Thyroid gland (tissue), 4 donors: ENCODE results near the gene SPART. TPM values are rescaled to one million over a fixed set of nuclear protein-coding genes. Genes with fewer than 3 reads are reported as not detected.
"Not testable (repeated sequence)": the region's sequence is repeated elsewhere in the genome, so short reads cannot be mapped to it uniquely, and the experiment has no call there.

Experiments
- DNase-seq, 2 donors: peaks; one replicate each; pipeline ENCODE4 v3.0.0-alpha.2; 2019
- H3K27ac ChIP-seq, 3 donors: fragments of 200-600 bp; sonication (generic); 1 replicate in 2 of 3; 2 replicates in 1 of 3; pipeline ENCODE4 v1.5.1; 2016 to 2019; ENCODE audit warnings: mild to moderate bottlenecking in 1 of 3, moderate library complexity in 1 of 3
- H3K27me3 ChIP-seq: fragments of 200-600 bp; sonication (generic); one replicate; pipeline ENCODE4 v1.5.1; 2019
- H3K36me3 ChIP-seq, 2 donors: fragments of 200-600 bp; sonication (generic); one replicate each; pipeline ENCODE4 v1.5.1; 2016 to 2019
- H3K4me1 ChIP-seq, 2 donors: fragments of 200-600 bp; sonication (generic); one replicate each; pipeline ENCODE4 v1.5.1; 2017 to 2019
- H3K4me3 ChIP-seq, 3 donors: fragments of 200-600 bp; sonication (generic); replicated peaks in 1 of 3; 1 replicate in 2 of 3; 2 replicates in 1 of 3; pipeline ENCODE4 v1.5.1; 2016; ENCODE audit warnings: mild to moderate bottlenecking in 1 of 3
- H3K9me3 ChIP-seq: fragments of 200-600 bp; sonication (generic); one replicate; pipeline ENCODE4 v1.5.1; 2017
- POLR2A ChIP-seq, 2 donors: fragments of 450-650 bp; IDR thresholded peaks; one replicate each; pipeline ENCODE4 v1.6.1; 2017; ENCODE audit warnings: antibody characterized with exemption in 2 of 2, mild to moderate bottlenecking in 2 of 2, moderate library complexity in 1 of 2
- WGBS, 2 donors: methylation state at CpG; one replicate each; pipeline ENCODE4 v1.1.5; 2017; 5-methylcytosine and 5-hydroxymethylcytosine counted together
- intact Hi-C: fragments of 100-400 bp; cut with DNase I; formaldehyde crosslinking; loops from one replicate; pipeline ENCODE4 v1.15.1; 2023
- total RNA-seq, 4 donors: library from RNA; depleted of rRNA; stranded (reverse); fragments of >200 nt; gene quantifications; one replicate each; pipeline ENCODE4 v1.2.3, GENCODE V29; 2016
- TF ChIP-seq, protein P1 (sequence below), 6 experiments: fragments of 200-600 bp in 3 of 6; fragments of 450-650 bp in 3 of 6; sonication (generic) in 3 of 6; IDR thresholded peaks; one replicate each; pipeline ENCODE4 v1.5.1; 2016 to 2019; ENCODE audit warnings: antibody characterized with exemption in 6 of 6, mild to moderate bottlenecking in 2 of 6, inconsistent platforms in 1 of 6, moderate library complexity in 1 of 6

Gene SPART
- total RNA-seq, 4 donors from 2014 or later, result 63.1 to 86.9 (median 77.5) TPM

DNA sequence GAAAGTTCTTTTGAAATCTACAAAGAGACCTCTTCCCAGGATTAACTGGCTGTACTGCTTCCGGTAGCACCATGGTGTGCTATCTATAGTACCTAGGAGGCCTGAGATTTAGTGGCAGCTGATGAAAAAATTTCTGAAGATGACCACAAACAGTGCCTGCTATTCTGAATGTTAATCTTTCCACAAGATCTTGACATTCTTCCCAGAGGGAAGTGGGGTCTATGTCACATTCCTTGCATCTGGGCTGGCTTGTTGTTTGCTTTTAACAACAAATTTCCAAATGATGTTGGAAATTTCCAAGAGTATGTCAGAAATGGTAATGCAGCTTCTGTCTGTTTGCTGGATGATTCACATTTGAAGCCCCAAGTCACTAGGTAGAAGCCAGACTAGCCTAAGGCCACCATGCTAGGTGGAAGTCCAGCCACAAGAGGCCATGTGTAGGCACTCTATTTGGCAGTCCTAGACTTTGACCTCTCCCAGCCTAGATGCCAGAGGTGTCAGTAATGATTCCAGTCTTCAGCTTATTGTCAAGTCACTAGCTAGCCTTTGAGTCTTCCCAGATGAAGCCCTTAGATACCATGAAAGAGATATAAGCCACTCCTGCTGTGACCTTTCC lies 22.1 kb downstream of the SPART start:
- Histone ChIP-seq H3K36me3 (peaks cover 34 to 41% of the 10 kb centered on the region in 2 donors), H3K9me3 (no peaks in the 10 kb centered on the region), H3K27ac (no peak overlapping the region), H3K4me3 (no peak overlapping the region), H3K4me1 (no peaks in the 10 kb centered on the region), H3K27me3 (no peaks in the 10 kb centered on the region)
- intact Hi-C loops, result no loop called here
- 93 to 96% methylated on average over 1 of the region's 1 CpG for WGBS, 2 donors
- no peak for DNase-seq
- no peak for TF ChIP-seq POLR2A (IDR thresholded peaks at IDR 0.05)
- TF ChIP-seq, protein P1, sequence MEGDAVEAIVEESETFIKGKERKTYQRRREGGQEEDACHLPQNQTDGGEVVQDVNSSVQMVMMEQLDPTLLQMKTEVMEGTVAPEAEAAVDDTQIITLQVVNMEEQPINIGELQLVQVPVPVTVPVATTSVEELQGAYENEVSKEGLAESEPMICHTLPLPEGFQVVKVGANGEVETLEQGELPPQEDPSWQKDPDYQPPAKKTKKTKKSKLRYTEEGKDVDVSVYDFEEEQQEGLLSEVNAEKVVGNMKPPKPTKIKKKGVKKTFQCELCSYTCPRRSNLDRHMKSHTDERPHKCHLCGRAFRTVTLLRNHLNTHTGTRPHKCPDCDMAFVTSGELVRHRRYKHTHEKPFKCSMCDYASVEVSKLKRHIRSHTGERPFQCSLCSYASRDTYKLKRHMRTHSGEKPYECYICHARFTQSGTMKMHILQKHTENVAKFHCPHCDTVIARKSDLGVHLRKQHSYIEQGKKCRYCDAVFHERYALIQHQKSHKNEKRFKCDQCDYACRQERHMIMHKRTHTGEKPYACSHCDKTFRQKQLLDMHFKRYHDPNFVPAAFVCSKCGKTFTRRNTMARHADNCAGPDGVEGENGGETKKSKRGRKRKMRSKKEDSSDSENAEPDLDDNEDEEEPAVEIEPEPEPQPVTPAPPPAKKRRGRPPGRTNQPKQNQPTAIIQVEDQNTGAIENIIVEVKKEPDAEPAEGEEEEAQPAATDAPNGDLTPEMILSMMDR (IDR thresholded peaks at IDR 0.05), result no peak

DNA sequence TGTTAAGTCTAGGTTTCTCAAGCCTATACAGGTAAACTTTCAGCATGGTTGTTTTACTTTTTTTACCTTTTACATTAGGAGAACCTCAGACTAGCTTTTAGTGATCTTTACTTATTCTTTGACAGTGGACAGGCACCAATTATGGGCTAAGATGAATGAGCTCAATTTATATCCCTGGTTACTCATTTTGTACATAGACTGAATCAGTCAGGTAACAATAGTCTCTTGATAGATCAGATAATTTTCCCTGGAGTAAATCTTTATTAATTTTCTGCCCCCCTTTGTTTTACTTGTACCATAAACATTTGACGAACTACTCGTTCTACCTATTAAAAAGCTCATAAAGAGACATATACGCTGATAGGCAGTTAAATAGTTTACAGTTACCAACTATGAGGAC lies 22.8 kb downstream of the SPART start:
- no peak for TF ChIP-seq POLR2A (IDR thresholded peaks at IDR 0.05)
- TF ChIP-seq, protein P1 (IDR thresholded peaks at IDR 0.05), result no peak
- 95% methylated on average over 3 of the region's 3 CpGs for WGBS, 2 donors
- Histone ChIP-seq H3K27ac (no peak overlapping the region), H3K27me3 (no peaks in the 10 kb centered on the region), H3K36me3 (peaks cover 34 to 41% of the 10 kb centered on the region in 2 donors), H3K9me3 (no peaks in the 10 kb centered on the region), H3K4me1 (no peaks in the 10 kb centered on the region), H3K4me3 (no peak overlapping the region)
- DNase-seq, result no peak
- intact Hi-C loops, result no loop called here

DNA sequence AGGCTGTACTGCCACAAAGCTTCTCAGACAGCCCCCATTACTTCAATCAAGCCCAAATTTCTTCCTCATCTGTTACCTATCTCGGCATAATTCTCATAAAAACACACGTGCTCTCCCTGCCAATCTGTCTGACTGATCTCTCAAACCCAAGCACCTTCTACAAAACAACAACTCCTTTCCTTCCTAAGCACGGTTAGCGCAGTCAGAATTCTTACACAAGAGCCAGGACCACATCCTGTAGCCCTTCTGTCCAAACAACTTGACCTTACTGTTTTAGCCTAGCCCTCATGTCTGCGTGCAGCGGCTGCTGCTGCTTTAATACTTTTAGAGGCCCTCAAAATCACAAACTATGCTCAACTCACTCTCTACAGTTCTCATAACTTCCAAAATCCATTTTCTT lies 26.4 kb downstream of the SPART start:
- intact Hi-C loops, H3K27ac ChIP-seq, DNase-seq, H3K27me3 ChIP-seq, H3K9me3 ChIP-seq, H3K4me3 ChIP-seq, H3K4me1 ChIP-seq: not testable (repeated sequence)
- H3K36me3 ChIP-seq, result peaks cover 7 to 14% of the 10 kb centered on the region in 2 donors
- 74 to 78% methylated on average over 6 of the region's 6 CpGs for WGBS, 2 donors

DNA sequence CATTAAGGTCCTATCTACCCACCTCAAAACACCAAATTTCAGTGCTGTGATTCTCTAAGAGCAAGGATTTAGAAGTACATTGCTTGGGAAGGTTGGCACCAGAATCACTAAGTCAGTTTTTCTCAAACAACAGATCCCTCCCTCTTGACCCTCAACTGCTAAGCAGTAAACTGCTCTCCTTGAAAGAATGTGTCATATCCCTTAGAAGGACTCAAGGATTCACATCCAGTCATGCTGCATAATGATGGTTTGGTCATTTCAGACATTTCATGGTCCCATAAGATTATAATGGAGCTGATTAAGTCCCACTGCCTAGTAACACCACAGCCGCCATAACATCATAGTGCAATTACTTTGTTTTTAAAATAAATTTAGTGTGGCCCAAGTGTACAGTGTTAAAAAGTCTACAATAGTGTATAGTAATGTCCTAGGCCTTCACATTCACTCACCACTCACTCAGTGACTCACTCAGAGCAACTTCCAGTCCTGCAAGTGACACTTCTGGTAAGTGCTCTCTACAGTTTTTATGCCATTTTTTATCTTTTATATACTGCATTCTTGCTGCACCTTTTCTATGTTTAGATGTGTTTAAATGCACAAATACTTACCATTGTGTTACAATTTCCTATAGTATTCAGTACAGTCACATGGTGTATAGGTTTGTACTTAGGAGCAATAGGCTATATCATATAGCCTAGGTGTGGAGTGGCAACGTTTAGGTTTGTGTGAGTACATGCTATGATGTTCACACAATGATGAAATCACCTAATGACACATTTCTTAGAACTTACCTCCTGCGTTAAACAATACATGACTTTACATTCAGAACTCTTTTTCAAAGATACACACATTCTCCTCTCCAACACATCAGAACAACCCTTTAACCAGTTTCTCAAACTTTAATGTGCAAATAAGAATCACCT lies 32.9 kb downstream of the SPART start:
- Histone ChIP-seq H3K27me3 (no peaks in the 10 kb centered on the region), H3K4me3 (no peak overlapping the region), H3K9me3 (no peaks in the 10 kb centered on the region), H3K36me3 (peaks cover 35 to 37% of the 10 kb centered on the region in 2 donors), H3K4me1 (no peaks in the 10 kb centered on the region), H3K27ac (no peak overlapping the region)
- DNase-seq, result no peak
- TF ChIP-seq POLR2A (IDR thresholded peaks at IDR 0.05), result no peak
- TF ChIP-seq, protein P1 (IDR thresholded peaks at IDR 0.05), result no peak
- 76 to 82% methylated on average over 3 of the region's 3 CpGs for WGBS, 2 donors
- intact Hi-C loops, result no loop called here

DNA sequence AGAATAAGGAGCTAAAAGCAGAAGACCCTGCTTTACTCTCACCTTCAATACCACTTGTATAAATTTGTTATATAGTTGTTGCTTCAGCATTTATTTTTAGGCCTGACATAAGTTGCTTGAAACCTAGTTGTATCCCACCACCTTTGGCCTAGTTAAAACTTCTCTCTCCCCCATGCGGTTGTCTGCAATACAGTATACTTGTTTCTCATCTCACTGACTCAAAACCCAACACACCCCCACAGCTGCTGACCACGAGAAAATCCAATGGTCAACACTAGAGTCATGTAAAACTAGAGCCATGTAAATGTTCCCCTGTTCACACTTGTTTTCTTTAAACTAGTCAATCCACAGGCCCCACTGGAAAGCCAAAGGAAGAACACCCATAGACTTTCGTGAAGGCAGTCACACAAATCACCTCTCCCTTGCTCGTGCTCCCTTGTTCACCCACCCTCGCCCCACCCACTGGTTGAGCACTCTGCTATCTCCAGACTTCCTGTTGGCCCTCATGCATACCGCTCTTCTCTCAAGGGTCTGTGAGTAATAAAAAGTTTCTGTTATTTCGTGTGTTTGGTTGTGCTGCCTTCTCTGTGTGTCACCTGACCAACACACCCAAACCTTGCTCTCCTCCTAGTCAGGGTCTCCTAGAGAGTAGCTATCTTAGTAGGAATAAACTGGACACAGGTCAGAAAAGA lies 35.6 kb downstream of the SPART start:
- WGBS, 2 donors, result 93 to 94% methylated on average over 7 of the region's 7 CpGs
- intact Hi-C loops, result no loop called here

More for the DNA sequence above, 35.6 kb downstream of the SPART start:
- no peak for DNase-seq
- TF ChIP-seq POLR2A (IDR thresholded peaks at IDR 0.05), result no peak
- TF ChIP-seq, protein P1 (IDR thresholded peaks at IDR 0.05), result no peak
- Histone ChIP-seq H3K27ac (no peak overlapping the region), H3K9me3 (no peaks in the 10 kb centered on the region), H3K4me1 (no peaks in the 10 kb centered on the region), H3K4me3 (no peak overlapping the region), H3K27me3 (no peaks in the 10 kb centered on the region), H3K36me3 (peaks cover 35 to 37% of the 10 kb centered on the region in 2 donors)
